Erythroblast (primary cell): ENCODE data around the gene UPP2.

Source experiments
- DNase-seq, 2 experiments: peaks; one replicate each; lab custom pipeline; 2025; lab: John Stamatoyannopoulos, UW
- GATA1 ChIP-seq: IDR thresholded peaks from 2 replicates; pipeline ENCODE4 v1.6.1; 2011; ENCODE audit warnings: low read depth, mild to moderate bottlenecking, control low read depth, low read length, moderate library complexity
- POLR2A ChIP-seq: IDR thresholded peaks from 2 replicates; pipeline ENCODE4 v1.6.1; 2011; ENCODE audit warnings: mild to moderate bottlenecking, low read length

The UPP2 gene

GRCh38 chr2:158095269-158095668 is 6.4 kb upstream of the UPP2 start:
- no peak for DNase-seq
- TF ChIP-seq POLR2A (no peak), GATA1 (no peak)

- TF ChIP-seq GATA1, result no peak
- TF ChIP-seq POLR2A, result no peak
- DNase-seq, result no peak
These were observed 5.8 kb upstream of the UPP2 start for GRCh38 chr2:158095912-158096311.

- DNase-seq, result no peak
- TF ChIP-seq GATA1 (no peak), POLR2A (no peak)
These were observed 4.2 kb upstream of the UPP2 start for GRCh38 chr2:158097481-158097880.

- DNase-seq, result no peak
- TF ChIP-seq GATA1 (no peak), POLR2A (no peak)
These were observed 3.5 kb upstream of the UPP2 start for GRCh38 chr2:158098178-158098577.

GRCh38 chr2:158099716-158100115 is 2.0 kb upstream of the UPP2 start:
- no peak for DNase-seq

GRCh38 chr2:158100411-158100810 is 1.3 kb upstream of the UPP2 start:
- DNase-seq, result no peak

More at GRCh38 chr2:158099716-158100115, 2.0 kb upstream of the UPP2 start:
- TF ChIP-seq POLR2A, result no peak
- no peak for TF ChIP-seq GATA1

GRCh38 chr2:158102446-158102845 is 770 bp downstream of the UPP2 start:
- TF ChIP-seq POLR2A, result no peak
- no peak for TF ChIP-seq GATA1
- no peak for DNase-seq

More at GRCh38 chr2:158100411-158100810, 1.3 kb upstream of the UPP2 start:
- TF ChIP-seq GATA1 (no peak), POLR2A (no peak)

- TF ChIP-seq GATA1 (no peak), POLR2A (no peak)
- no peak for DNase-seq
These were observed 1.8 kb downstream of the UPP2 start for GRCh38 chr2:158103411-158104012.

- DNase-seq, result no peak
- TF ChIP-seq GATA1 (no peak), POLR2A (no peak)
These were observed 3.2 kb downstream of the UPP2 start for GRCh38 chr2:158104903-158105302.

- TF ChIP-seq POLR2A (no peak), GATA1 (no peak)
- no peak for DNase-seq
These were observed 11.3 kb downstream of the UPP2 start for GRCh38 chr2:158112992-158113391.

- DNase-seq, result no peak
- TF ChIP-seq POLR2A, result no peak
- TF ChIP-seq GATA1, result no peak
These were observed 12.1 kb downstream of the UPP2 start for GRCh38 chr2:158113741-158114295.

GRCh38 chr2:158114516-158114915 is 12.8 kb downstream of the UPP2 start:
- no peak for DNase-seq
- TF ChIP-seq POLR2A (no peak), GATA1 (no peak)

GRCh38 chr2:158115202-158115767 is 13.6 kb downstream of the UPP2 start:
- DNase-seq, result no peak
- TF ChIP-seq POLR2A (no peak), GATA1 (no peak)

- no peak for TF ChIP-seq POLR2A
- TF ChIP-seq GATA1, result no peak
- DNase-seq, result no peak
These were observed 15.3 kb downstream of the UPP2 start for GRCh38 chr2:158116936-158117335.

GRCh38 chr2:158120102-158120501 is 18.4 kb downstream of the UPP2 start:
- DNase-seq, result no peak
- no peak for TF ChIP-seq GATA1
- TF ChIP-seq POLR2A, result no peak
